HCT116 (cell line): Measurements from ENCODE around the gene APOC1. TPM values are rescaled to one million over a fixed set of nuclear protein-coding genes. Genes with fewer than 3 reads are reported as not detected.

Source experiments
- ATAC-seq: fragments of 200-7000 bp; cut with Tn5 transposase; 2 replicates; pipeline ENCODE4 v1.9.1; 2020; ENCODE audit warnings: mild to moderate bottlenecking, moderate library complexity
- BruUV-seq: library from RNA; stranded (reverse); fragments of 400-500 nt; replicated peaks from 2 replicates; lab custom pipeline; 2021; lab: Mats Ljungman, UMichigan
- CTCF ChIA-PET: fragments of 300-600 bp; sonication (Branson Sonifier 250); formaldehyde crosslinking; loops from one replicate; lab custom pipeline; 2021; ENCODE audit warnings: antibody characterized with exemption; lab: Charles Lee
- POLR2A ChIA-PET: fragments of 300-600, 350-600 bp; sonication (Branson Sonifier 250); formaldehyde crosslinking; loops from one replicate; lab custom pipeline; 2021; ENCODE audit warnings: antibody characterized with exemption; lab: Charles Lee
- RAD21 ChIA-PET, 2 experiments: fragments of 300-600 bp; sonication (Branson Sonifier 250); formaldehyde crosslinking; loops; one replicate each; lab custom pipeline; 2023; ENCODE audit warnings: low total read pairs in 2 of 2; ENCODE audit not compliant: uncharacterized antibody in 2 of 2, unreplicated experiment in 2 of 2, low non-redundant PET in 1 of 2; lab: Charles Lee
- DNase-seq: peaks from one replicate; pipeline ENCODE4 v3.0.0-alpha.2; 2010; ENCODE audit warnings: low read depth, low spot score
- H2AFZ ChIP-seq: fragments of 200-600 bp; shearing (Covaris generic), sonication (generic); 2 replicates; pipeline ENCODE4 v1.6.1; 2017; ENCODE audit warnings: low read depth, mixed run types, mixed read lengths, antibody characterized with exemption, low read length; ENCODE audit not compliant: poor library complexity, severe bottlenecking
- H3K27ac ChIP-seq: 2 replicates; pipeline ENCODE4 v1.5.1; 2012; ENCODE audit warnings: low read depth, low read length
- H3K27me3 ChIP-seq: fragments of 200-600 bp; sonication (generic); 2 replicates; pipeline ENCODE4 v1.6.1; 2016; ENCODE audit warnings: mixed run types, low read length, mixed read lengths; ENCODE audit not compliant: insufficient read depth
- H3K36me3 ChIP-seq, 2 experiments: fragments of 200-500 bp in 1 of 2; fragments of 200-600 bp in 1 of 2; sonication (Bioruptor generic) in 1 of 2; sonication (generic) in 1 of 2; 2 replicates each; pipeline versions ENCODE4 v1.5.1 to v1.6.1; 2014 to 2016; ENCODE audit warnings: low read length in 2 of 2, inconsistent platforms in 1 of 2, mixed read lengths in 1 of 2, mixed run types in 1 of 2; ENCODE audit not compliant: insufficient read depth in 2 of 2, control insufficient read depth in 1 of 2
- H3K4me1 ChIP-seq, 2 experiments: fragments of 200-600 bp in 1 of 2; sonication (generic) in 1 of 2; 2 replicates each; pipeline versions ENCODE4 v1.5.1 to v1.6.1; 2012 to 2017; ENCODE audit warnings: low read length in 2 of 2, inconsistent platforms in 1 of 2, mild to moderate bottlenecking in 1 of 2, mixed read lengths in 1 of 2, mixed run types in 1 of 2, moderate library complexity in 1 of 2; ENCODE audit not compliant: insufficient read depth in 2 of 2, control insufficient read depth in 1 of 2
- H3K4me2 ChIP-seq: fragments of 200-600 bp; sonication (generic); 2 replicates; pipeline ENCODE4 v1.6.1; 2017; ENCODE audit warnings: mixed run types, low read length, mixed read lengths
- H3K4me3 ChIP-seq, 2 experiments: fragments of 200-600 bp in 1 of 2; sonication (generic) in 1 of 2; replicated peaks in 1 of 2; 2 replicates each; pipeline ENCODE4 v1.5.1; 2011 to 2016; ENCODE audit warnings: low read length in 2 of 2, control low read depth in 1 of 2, low read depth in 1 of 2, mild to moderate bottlenecking in 1 of 2, mixed read lengths in 1 of 2, mixed run types in 1 of 2
- H3K79me2 ChIP-seq: fragments of 200-600 bp; sonication (generic); 2 replicates; pipeline ENCODE4 v1.6.1; 2017; ENCODE audit warnings: mild to moderate bottlenecking, mixed run types, low read length, moderate library complexity, mixed read lengths; ENCODE audit not compliant: insufficient read depth
- H3K9ac ChIP-seq: fragments of 200-600 bp; sonication (generic); 2 replicates; pipeline ENCODE4 v1.6.1; 2016; ENCODE audit warnings: low read length, mixed read lengths
- H3K9me2 ChIP-seq: fragments of 200-600 bp; sonication (generic), shearing (Covaris generic); 2 replicates; pipeline ENCODE4 v1.6.1; 2017; ENCODE audit warnings: mixed run types, mild to moderate bottlenecking, moderate library complexity; ENCODE audit not compliant: insufficient read depth
- H3K9me3 ChIP-seq, 2 experiments: fragments of 200-500 bp in 1 of 2; fragments of 200-600 bp in 1 of 2; sonication (Bioruptor generic) in 1 of 2; sonication (generic) in 1 of 2; 2 replicates each; pipeline ENCODE4 v1.6.1; 2014 to 2017; ENCODE audit warnings: low read length in 2 of 2, mixed read lengths in 2 of 2, inconsistent platforms in 1 of 2, low read depth in 1 of 2, mild to moderate bottlenecking in 1 of 2, mixed run types in 1 of 2, moderate library complexity in 1 of 2; ENCODE audit not compliant: control insufficient read depth in 1 of 2, insufficient read depth in 1 of 2
- H4K20me1 ChIP-seq: fragments of 200-600 bp; sonication (generic), shearing (Covaris generic); 2 replicates; pipeline ENCODE4 v1.6.1; 2017; ENCODE audit warnings: mixed run types, mild to moderate bottlenecking, moderate library complexity; ENCODE audit not compliant: insufficient read depth
- CBX3 ChIP-seq: IDR thresholded peaks from 2 replicates; pipeline ENCODE4 v1.6.1; 2012; ENCODE audit warnings: low read depth
- EGR1 ChIP-seq: IDR thresholded peaks from 2 replicates; pipeline ENCODE4 v1.6.1; 2012; ENCODE audit warnings: low read depth
- ELF1 ChIP-seq: IDR thresholded peaks from 2 replicates; pipeline ENCODE4 v1.6.1; 2012; ENCODE audit warnings: low read depth, borderline replicate concordance
- EZH2 ChIP-seq: fragments of 200-600 bp; sonication (generic); IDR thresholded peaks from 2 replicates; pipeline ENCODE4 v1.6.1; 2017; ENCODE audit warnings: antibody characterized with exemption, mixed run types
- FOSL1 ChIP-seq: IDR thresholded peaks from 2 replicates; pipeline ENCODE4 v1.6.1; 2012; ENCODE audit warnings: low read depth
- JUND ChIP-seq: IDR thresholded peaks from 2 replicates; pipeline ENCODE4 v1.6.1; 2012
- POLR2AphosphoS5 ChIP-seq: IDR thresholded peaks from 2 replicates; pipeline ENCODE4 v1.6.1; 2011; ENCODE audit warnings: mild to moderate bottlenecking, low read depth, low read length, moderate library complexity
- SIN3A ChIP-seq: IDR thresholded peaks from 2 replicates; pipeline ENCODE4 v1.6.1; 2012; ENCODE audit warnings: low read depth
- SP1 ChIP-seq: IDR thresholded peaks from 2 replicates; pipeline ENCODE4 v1.6.1; 2012; ENCODE audit warnings: low read depth
- TCF7L2 ChIP-seq: IDR thresholded peaks from 2 replicates; pipeline ENCODE4 v1.7.0; 2011; ENCODE audit warnings: borderline replicate concordance, inconsistent platforms; ENCODE audit not compliant: insufficient read depth, insufficient read length; ENCODE audit errors: extremely low read depth
- YY1 ChIP-seq: IDR thresholded peaks from 2 replicates; pipeline ENCODE4 v1.6.1; 2011; ENCODE audit warnings: low read length, low read depth, moderate library complexity, mild to moderate bottlenecking; ENCODE audit not compliant: insufficient replicate concordance; ENCODE audit errors: extremely low read depth
- ZNF274 ChIP-seq: fragments of 200-500 bp; sonication (Bioruptor generic); IDR thresholded peaks from 2 replicates; pipeline ENCODE4 v1.6.1; 2014; ENCODE audit warnings: mild to moderate bottlenecking, low read depth, low read length, inconsistent platforms
- intact Hi-C: fragments of 100-400 bp; cut with micrococcal nuclease; formaldehyde crosslinking; loops from 2 replicates; pipeline ENCODE4 v1.10.0; 2022
- total RNA-seq: library from RNA; stranded (reverse); gene quantifications from one replicate; pipeline ENCODE4 v1.2.1, GENCODE V29; 2021; ENCODE audit not compliant: unreplicated experiment
- TF ChIP-seq, protein P1 (sequence below): IDR thresholded peaks from 2 replicates; pipeline ENCODE4 v1.6.1; 2011; ENCODE audit warnings: mild to moderate bottlenecking, low read length, moderate library complexity; ENCODE audit not compliant: insufficient replicate concordance; ENCODE audit errors: extremely low read depth
- TF ChIP-seq, protein P2 (sequence below), 3 experiments: fragments of 200-600 bp in 1 of 3; sonication (generic) in 1 of 3; IDR thresholded peaks in 2 of 3; conservative IDR thresholded peaks in 1 of 3; 2 replicates each; pipeline ENCODE4 v1.5.1; 2012 to 2017; ENCODE audit warnings: low read depth in 2 of 3, low read length in 2 of 3, antibody characterized with exemption in 1 of 3, borderline replicate concordance in 1 of 3, control low read depth in 1 of 3, mild to moderate bottlenecking in 1 of 3, mixed read lengths in 1 of 3, mixed run types in 1 of 3, moderate library complexity in 1 of 3; ENCODE audit not compliant: insufficient read depth in 1 of 3

APOC1 gene
- total RNA-seq, 1 experiment from 2014 or later: 5.1 TPM

DNA sequence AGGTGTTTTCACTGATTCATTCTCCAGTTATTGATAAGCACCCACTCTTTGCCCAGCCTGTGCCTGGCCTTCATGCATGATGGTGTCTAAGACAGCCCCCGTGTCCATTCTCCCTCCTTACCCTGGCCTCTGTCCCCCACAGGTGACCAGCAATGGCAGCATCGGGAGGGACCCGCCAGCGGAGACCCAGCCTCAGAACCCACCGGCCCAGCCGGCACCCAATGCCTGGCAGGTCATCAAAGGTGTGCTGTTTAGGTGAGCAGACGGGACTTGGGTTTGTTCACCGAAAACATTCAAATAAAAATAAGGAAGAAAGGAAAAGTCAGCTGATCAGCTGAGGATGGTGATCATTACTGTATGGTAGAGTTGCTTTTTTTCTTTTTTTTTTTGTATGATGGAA, 47.4 kb downstream of the APOC1 start:
- Histone ChIP-seq H3K4me1 (peaks cover 0 to 5% of the 10 kb centered on the region in 2 experiments; a peak in 2 of 4 replicates), H3K9me2 (no peaks in the 10 kb centered on the region)
- POLR2A ChIA-PET: no interaction called here
- CTCF ChIA-PET: no interaction called here
- no peak for ATAC-seq
- no peak for TF ChIP-seq CBX3
- no peak for TF ChIP-seq EZH2
- no peak for TF ChIP-seq SP1
- TF ChIP-seq FOSL1: no peak
- no peak for TF ChIP-seq POLR2AphosphoS5
- no peak for TF ChIP-seq TCF7L2
- TF ChIP-seq ZNF274: no peak
- TF ChIP-seq, protein P1, sequence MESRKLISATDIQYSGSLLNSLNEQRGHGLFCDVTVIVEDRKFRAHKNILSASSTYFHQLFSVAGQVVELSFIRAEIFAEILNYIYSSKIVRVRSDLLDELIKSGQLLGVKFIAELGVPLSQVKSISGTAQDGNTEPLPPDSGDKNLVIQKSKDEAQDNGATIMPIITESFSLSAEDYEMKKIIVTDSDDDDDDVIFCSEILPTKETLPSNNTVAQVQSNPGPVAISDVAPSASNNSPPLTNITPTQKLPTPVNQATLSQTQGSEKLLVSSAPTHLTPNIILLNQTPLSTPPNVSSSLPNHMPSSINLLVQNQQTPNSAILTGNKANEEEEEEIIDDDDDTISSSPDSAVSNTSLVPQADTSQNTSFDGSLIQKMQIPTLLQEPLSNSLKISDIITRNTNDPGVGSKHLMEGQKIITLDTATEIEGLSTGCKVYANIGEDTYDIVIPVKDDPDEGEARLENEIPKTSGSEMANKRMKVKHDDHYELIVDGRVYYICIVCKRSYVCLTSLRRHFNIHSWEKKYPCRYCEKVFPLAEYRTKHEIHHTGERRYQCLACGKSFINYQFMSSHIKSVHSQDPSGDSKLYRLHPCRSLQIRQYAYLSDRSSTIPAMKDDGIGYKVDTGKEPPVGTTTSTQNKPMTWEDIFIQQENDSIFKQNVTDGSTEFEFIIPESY: no peak
- TF ChIP-seq, protein P2, sequence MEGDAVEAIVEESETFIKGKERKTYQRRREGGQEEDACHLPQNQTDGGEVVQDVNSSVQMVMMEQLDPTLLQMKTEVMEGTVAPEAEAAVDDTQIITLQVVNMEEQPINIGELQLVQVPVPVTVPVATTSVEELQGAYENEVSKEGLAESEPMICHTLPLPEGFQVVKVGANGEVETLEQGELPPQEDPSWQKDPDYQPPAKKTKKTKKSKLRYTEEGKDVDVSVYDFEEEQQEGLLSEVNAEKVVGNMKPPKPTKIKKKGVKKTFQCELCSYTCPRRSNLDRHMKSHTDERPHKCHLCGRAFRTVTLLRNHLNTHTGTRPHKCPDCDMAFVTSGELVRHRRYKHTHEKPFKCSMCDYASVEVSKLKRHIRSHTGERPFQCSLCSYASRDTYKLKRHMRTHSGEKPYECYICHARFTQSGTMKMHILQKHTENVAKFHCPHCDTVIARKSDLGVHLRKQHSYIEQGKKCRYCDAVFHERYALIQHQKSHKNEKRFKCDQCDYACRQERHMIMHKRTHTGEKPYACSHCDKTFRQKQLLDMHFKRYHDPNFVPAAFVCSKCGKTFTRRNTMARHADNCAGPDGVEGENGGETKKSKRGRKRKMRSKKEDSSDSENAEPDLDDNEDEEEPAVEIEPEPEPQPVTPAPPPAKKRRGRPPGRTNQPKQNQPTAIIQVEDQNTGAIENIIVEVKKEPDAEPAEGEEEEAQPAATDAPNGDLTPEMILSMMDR (IDR thresholded peaks at IDR 0.05 in 2 of 3, conservative IDR thresholded peaks at IDR 0.05 in 1 of 3; ENCODE audit: borderline replicate concordance in 1 of 3, insufficient read depth in 1 of 3, low read depth in 2 of 3, low read length in 2 of 3): no peak
- no peak for TF ChIP-seq EGR1
- TF ChIP-seq JUND: no peak
- TF ChIP-seq SIN3A: no peak
- TF ChIP-seq ELF1: no peak
- no peak for TF ChIP-seq YY1
- TF ChIP-seq, all 23 proteins: peak for 0
- H2AFZ ChIP-seq: no peak overlapping the region
- no peak overlapping the region for H3K27ac ChIP-seq
- RAD21 ChIA-PET: interaction anchor here in 1 of 2 experiments (0.6 kb wide), 1 partner anchor 22 kb away, joined by 7 read pairs; no protein-coding TSS in a partner anchor
- DNase-seq: no peak
- H4K20me1 ChIP-seq: no peaks in the 10 kb centered on the region
- H3K9me3 ChIP-seq: no peaks in the 10 kb centered on the region
- intact Hi-C loops: no loop called here
- no TSS peak for BruUV-seq
- H3K9ac ChIP-seq: no peak overlapping the region
- H3K79me2 ChIP-seq: peaks cover 60% of the 10 kb centered on the region
- H3K36me3 ChIP-seq: peaks cover 17 to 20% of the 10 kb centered on the region in 2 experiments; a peak in 3 of 4 replicates
- no peak overlapping the region for H3K4me3 ChIP-seq
- no peaks in the 10 kb centered on the region for H3K27me3 ChIP-seq
- H3K4me2 ChIP-seq: no peak overlapping the region
